ENCODE results near the gene RING1. TPM values are rescaled to one million over a fixed set of nuclear protein-coding genes. Genes with fewer than 3 reads are reported as not detected.

Gene RING1
- total RNA-seq, 3 donors from 2014 or later (not counting 1 experiment from before 2014, with no cell fraction given): 34.5 to 40.3 (median 36.5) TPM

- DNase-seq (peak; percentile 87 to 94), ATAC-seq (peak; percentile 61 to 80 (median 70))
- Histone ChIP-seq H3K27me3 (ENCODE audit: control insufficient read depth, insufficient read depth, low read length) (no peaks in the 10 kb centered on the region), H3K36me3 (ENCODE audit: control insufficient read depth, insufficient read depth, low read length) (peaks cover 22% of the 10 kb centered on the region), H3K4me1 (ENCODE audit: control insufficient read depth, insufficient read depth, low read length) (peaks cover 51% of the 10 kb centered on the region), H3K4me3 (ENCODE audit: low read length) (peak within 1 kb of the TSS; percentile 63), H3K27ac (ENCODE audit: low read length) (peak within 1 kb of the TSS; percentile 19), H3K9me3 (ENCODE audit: control insufficient read depth, insufficient read depth, low read length) (no peaks in the 10 kb centered on the region)
- H3K4me3 Mint-ChIP-seq: peak within 1 kb of the TSS; percentile 87
- peak within 1 kb of the TSS; percentile 68 to 79 for H3K27ac Mint-ChIP-seq
- peaks cover 13% of the 10 kb centered on the region for H3K36me3 Mint-ChIP-seq
- TF ChIP-seq CTCF (IDR thresholded peaks at IDR 0.05): no peak
- under 1% methylated on average over 46 of the region's 48 CpGs for WGBS (ENCODE audit: insufficient coverage)
- no peaks in the 10 kb centered on the region for H3K9me3 Mint-ChIP-seq
- intact Hi-C loops (cut with micrococcal nuclease): loop anchor here (5.0 kb wide), 2 partner anchors 208 to 352 kb away; partner anchors contain the start of genes PHF1, PSMB9 and TAP1
- peaks cover 59 to 76% of the 10 kb centered on the region in 2 donors for H3K4me1 Mint-ChIP-seq
- H3K27me3 Mint-ChIP-seq (ENCODE audit: low read depth in 2 of 2): no peaks in the 10 kb centered on the region
Observed at GRCh38 chr6:33204415-33205190, 3.7 kb upstream of the RING1 start, which contains the start of gene HSD17B8. TSS of gene HSD17B8 (plus strand) at chr6:33204655. CDS start at chr6:33204669, 14 bp downstream.

- H3K27ac ChIP-seq (ENCODE audit: low read length): no peak overlapping the region
- 60% methylated on average over 14 of the region's 17 CpGs for WGBS (ENCODE audit: insufficient coverage)
- no peaks in the 10 kb centered on the region for H3K27me3 ChIP-seq (ENCODE audit: control insufficient read depth, insufficient read depth, low read length)
- peaks cover 47% of the 10 kb centered on the region for H3K4me1 ChIP-seq (ENCODE audit: control insufficient read depth, insufficient read depth, low read length)
- peaks cover 13% of the 10 kb centered on the region for H3K36me3 Mint-ChIP-seq
- H3K36me3 ChIP-seq (ENCODE audit: control insufficient read depth, insufficient read depth, low read length): peaks cover 22% of the 10 kb centered on the region
- no peaks in the 10 kb centered on the region for H3K9me3 ChIP-seq (ENCODE audit: control insufficient read depth, insufficient read depth, low read length)
- TF ChIP-seq CTCF (IDR thresholded peaks at IDR 0.05): no peak
- H3K4me3 Mint-ChIP-seq: peak overlapping the region; percentile 87
- H3K27me3 Mint-ChIP-seq (ENCODE audit: low read depth in 2 of 2): no peaks in the 10 kb centered on the region
- no peak for ATAC-seq
- peak overlapping the region; percentile 68 to 79 for H3K27ac Mint-ChIP-seq
- peak overlapping the region; percentile 63 for H3K4me3 ChIP-seq (ENCODE audit: low read length)
- peaks cover 58 to 77% of the 10 kb centered on the region in 2 donors for H3K4me1 Mint-ChIP-seq
- intact Hi-C loops (cut with micrococcal nuclease): no loop called here
- DNase-seq: peak in 1 of 2 donors; percentile 57
- H3K9me3 Mint-ChIP-seq: no peaks in the 10 kb centered on the region
Observed at GRCh38 chr6:33205191-33206026, 2.9 kb upstream of the RING1 start.

GRCh38 chr6:33206027-33206863 lies 2.1 kb upstream of the RING1 start:
- Mint-ChIP-seq H3K9me3 (no peaks in the 10 kb centered on the region), H3K27me3 (ENCODE audit: low read depth in 2 of 2) (no peaks in the 10 kb centered on the region), H3K27ac (peak overlapping the region; percentile 68 to 79), H3K4me3 (peak overlapping the region; percentile 87), H3K36me3 (peaks cover 13% of the 10 kb centered on the region), H3K4me1 (peaks cover 50 to 68% of the 10 kb centered on the region in 2 donors)
- intact Hi-C loops (cut with micrococcal nuclease): no loop called here
- DNase-seq: peak in 1 of 2 donors; percentile 20
- H3K4me3 ChIP-seq (ENCODE audit: low read length): no peak overlapping the region
- H3K9me3 ChIP-seq (ENCODE audit: control insufficient read depth, insufficient read depth, low read length): no peaks in the 10 kb centered on the region
- no peak overlapping the region for H3K27ac ChIP-seq (ENCODE audit: low read length)
- H3K4me1 ChIP-seq (ENCODE audit: control insufficient read depth, insufficient read depth, low read length): peaks cover 43% of the 10 kb centered on the region
- peaks cover 22% of the 10 kb centered on the region for H3K36me3 ChIP-seq (ENCODE audit: control insufficient read depth, insufficient read depth, low read length)
- no peak for TF ChIP-seq CTCF (IDR thresholded peaks at IDR 0.05)
- no peak for ATAC-seq
- 100% methylated on average over 3 of the region's 3 CpGs for WGBS (ENCODE audit: insufficient coverage)
- no peaks in the 10 kb centered on the region for H3K27me3 ChIP-seq (ENCODE audit: control insufficient read depth, insufficient read depth, low read length)

Data from natural killer cell (primary cell).